ENCODE measurements around the gene MCEMP1.

DNA sequence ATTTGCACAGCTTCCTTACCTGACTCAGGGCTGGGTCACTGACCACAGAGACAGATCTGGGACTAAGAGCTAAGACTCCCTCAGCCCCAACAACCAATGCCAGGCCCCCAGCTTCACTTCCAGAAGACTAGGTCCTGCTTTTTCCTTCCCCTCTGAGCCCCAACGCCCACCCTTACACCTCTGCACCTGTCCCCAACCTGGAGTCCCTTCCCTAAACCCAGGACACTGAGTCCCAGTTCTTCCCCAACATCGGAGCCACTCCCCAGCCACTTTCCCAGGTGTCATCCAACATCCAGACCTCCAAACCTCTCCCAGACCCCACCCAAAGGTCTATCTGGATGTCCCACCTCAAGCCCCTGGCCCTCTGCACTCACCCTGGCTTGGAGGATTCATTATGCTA is 22.1 kb downstream of the MCEMP1 start:
- TF ChIP-seq STAT5B (CRISPR knock-in tag; IDR thresholded peaks at IDR 0.05), result no peak
- TF ChIP-seq ELK4 (CRISPR knock-in tag; IDR thresholded peaks at IDR 0.05; ENCODE audit: borderline replicate concordance), result no peak
- TF ChIP-seq, protein P1, sequence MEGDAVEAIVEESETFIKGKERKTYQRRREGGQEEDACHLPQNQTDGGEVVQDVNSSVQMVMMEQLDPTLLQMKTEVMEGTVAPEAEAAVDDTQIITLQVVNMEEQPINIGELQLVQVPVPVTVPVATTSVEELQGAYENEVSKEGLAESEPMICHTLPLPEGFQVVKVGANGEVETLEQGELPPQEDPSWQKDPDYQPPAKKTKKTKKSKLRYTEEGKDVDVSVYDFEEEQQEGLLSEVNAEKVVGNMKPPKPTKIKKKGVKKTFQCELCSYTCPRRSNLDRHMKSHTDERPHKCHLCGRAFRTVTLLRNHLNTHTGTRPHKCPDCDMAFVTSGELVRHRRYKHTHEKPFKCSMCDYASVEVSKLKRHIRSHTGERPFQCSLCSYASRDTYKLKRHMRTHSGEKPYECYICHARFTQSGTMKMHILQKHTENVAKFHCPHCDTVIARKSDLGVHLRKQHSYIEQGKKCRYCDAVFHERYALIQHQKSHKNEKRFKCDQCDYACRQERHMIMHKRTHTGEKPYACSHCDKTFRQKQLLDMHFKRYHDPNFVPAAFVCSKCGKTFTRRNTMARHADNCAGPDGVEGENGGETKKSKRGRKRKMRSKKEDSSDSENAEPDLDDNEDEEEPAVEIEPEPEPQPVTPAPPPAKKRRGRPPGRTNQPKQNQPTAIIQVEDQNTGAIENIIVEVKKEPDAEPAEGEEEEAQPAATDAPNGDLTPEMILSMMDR (CRISPR knock-in tag; IDR thresholded peaks at IDR 0.05), result no peak
- TF ChIP-seq YY1 (IDR thresholded peaks at IDR 0.05; ENCODE audit: insufficient read depth, insufficient replicate concordance, low read depth, low read length), result no peak
- no peak for TF ChIP-seq RAD21 (CRISPR knock-in tag; IDR thresholded peaks at IDR 0.05)

Data from HepG2 (cell line).